Fibroblast of villous mesenchyme (primary cell): ENCODE results near the gene RNF214. TPM values are rescaled to one million over a fixed set of nuclear protein-coding genes. Genes with fewer than 3 reads are reported as not detected.

Experiments used
- DNase-seq: peaks from one replicate; pipeline ENCODE4 v3.0.0-alpha.2; 2010; ENCODE audit warnings: low read depth
- H3K4me3 ChIP-seq: 2 replicates; pipeline ENCODE4 v1.5.1; 2011; ENCODE audit warnings: low read depth, mild to moderate bottlenecking, low read length
- total RNA-seq: library from RNA; depleted of rRNA; stranded (reverse); fragments of >200 nt; gene quantifications from 2 replicates; pipeline ENCODE4 v1.2.3, GENCODE V29; 2012
- TF ChIP-seq, protein P1 (sequence below): IDR thresholded peaks from 2 replicates; pipeline ENCODE4 v1.5.1; 2012; ENCODE audit warnings: low read depth, mild to moderate bottlenecking, low read length; ENCODE audit not compliant: insufficient read depth

The RNF214 gene
- total RNA-seq, 1 donor = 14.2 TPM

- H3K4me3 ChIP-seq = no peak overlapping the region
- TF ChIP-seq, protein P1, sequence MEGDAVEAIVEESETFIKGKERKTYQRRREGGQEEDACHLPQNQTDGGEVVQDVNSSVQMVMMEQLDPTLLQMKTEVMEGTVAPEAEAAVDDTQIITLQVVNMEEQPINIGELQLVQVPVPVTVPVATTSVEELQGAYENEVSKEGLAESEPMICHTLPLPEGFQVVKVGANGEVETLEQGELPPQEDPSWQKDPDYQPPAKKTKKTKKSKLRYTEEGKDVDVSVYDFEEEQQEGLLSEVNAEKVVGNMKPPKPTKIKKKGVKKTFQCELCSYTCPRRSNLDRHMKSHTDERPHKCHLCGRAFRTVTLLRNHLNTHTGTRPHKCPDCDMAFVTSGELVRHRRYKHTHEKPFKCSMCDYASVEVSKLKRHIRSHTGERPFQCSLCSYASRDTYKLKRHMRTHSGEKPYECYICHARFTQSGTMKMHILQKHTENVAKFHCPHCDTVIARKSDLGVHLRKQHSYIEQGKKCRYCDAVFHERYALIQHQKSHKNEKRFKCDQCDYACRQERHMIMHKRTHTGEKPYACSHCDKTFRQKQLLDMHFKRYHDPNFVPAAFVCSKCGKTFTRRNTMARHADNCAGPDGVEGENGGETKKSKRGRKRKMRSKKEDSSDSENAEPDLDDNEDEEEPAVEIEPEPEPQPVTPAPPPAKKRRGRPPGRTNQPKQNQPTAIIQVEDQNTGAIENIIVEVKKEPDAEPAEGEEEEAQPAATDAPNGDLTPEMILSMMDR = no peak
- peak; percentile 61 for DNase-seq
These were observed 67.8 kb downstream of the RNF214 start for GRCh38 chr11:117300283-117300663.

DNA sequence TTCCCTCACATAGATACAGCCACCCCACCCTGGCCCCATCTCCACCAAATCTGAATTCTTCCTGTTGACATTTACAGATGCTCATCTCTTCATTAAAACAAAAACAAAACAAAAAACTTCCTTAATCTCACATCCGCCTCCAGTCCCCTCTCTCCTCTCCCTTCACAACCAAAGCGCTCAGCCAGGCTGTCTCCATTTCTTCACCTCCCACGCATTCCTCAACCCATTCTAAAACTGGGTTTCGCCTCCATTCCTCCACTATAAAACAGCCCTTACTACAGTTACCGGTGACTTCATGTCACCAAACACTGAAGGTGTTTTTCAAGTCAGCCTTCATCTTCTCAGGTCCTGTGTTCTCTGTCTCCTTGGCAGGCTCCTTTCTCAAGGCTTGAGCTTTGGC lies 68.3 kb downstream of the RNF214 start:
- TF ChIP-seq, protein P1 = no peak
- peak; percentile 45 for DNase-seq
- no peak overlapping the region for H3K4me3 ChIP-seq

DNA sequence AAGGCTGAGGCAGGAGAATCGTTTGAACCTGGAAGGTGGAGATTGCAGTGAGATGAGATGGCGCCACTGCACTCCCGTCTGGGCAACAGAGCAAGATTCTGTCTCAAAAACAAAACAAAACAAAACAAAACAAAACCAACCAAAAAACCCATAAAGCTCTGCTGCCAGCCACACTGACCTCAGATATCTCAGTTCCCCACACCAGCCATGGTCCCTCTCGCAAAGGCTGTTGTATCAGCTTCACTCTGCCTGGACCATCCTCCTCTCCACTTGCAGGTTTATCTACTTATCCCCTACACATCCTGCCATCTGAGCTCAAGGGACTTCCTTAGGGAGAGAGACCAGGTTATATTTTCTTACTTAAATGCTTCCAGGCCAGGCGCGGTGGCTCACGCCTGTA lies 69.8 kb downstream of the RNF214 start:
- no peak overlapping the region for H3K4me3 ChIP-seq
- TF ChIP-seq, protein P1 = no peak
- no peak for DNase-seq

DNA sequence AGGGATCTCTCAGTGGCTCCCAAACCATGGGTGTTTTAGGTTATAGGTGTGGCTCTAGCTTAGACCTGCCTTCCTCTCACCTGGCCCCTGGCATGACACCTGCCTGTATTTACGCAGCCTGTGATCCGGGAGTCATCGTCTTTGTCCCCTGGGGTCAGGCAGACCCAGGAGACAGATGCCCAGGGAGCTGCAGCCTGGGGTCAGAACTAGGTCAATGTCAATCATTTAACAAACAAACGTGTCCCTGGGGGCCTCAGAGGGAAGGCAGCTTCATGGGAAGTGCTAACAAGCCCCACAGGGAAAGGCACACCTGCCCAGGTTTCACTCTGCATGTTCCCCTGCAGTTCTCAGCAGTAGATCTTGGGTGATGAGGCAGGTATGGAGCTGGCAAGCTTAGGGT lies 70.6 kb downstream of the RNF214 start:
- H3K4me3 ChIP-seq = no peak overlapping the region
- TF ChIP-seq, protein P1 = no peak
- no peak for DNase-seq

GRCh38 chr11:117303646-117304315 lies 71.3 kb downstream of the RNF214 start:
- no peak for DNase-seq
- no peak overlapping the region for H3K4me3 ChIP-seq
- TF ChIP-seq, protein P1 = no peak

DNA sequence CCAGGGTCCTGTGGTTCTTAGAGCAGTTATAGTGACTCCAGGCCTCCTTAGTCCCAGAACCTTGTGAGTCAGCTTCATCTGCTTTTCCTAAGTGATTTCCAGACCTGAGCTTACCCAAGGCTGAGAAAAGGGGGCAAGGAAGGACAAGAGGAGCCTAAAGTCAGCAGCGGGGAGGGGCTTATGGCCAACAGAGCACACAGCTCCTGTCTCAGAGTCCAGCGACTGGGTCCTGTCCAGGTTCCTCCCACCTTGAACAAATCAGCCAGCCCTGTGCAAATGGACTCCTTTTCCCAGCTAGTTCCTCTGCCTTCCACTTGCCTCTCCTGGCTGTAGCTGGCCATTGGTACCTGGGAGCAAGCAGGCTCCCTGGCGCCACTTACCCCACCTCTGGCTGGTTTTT lies 72.7 kb downstream of the RNF214 start:
- TF ChIP-seq, protein P1 = no peak
- no peak for DNase-seq
- H3K4me3 ChIP-seq = no peak overlapping the region

DNA sequence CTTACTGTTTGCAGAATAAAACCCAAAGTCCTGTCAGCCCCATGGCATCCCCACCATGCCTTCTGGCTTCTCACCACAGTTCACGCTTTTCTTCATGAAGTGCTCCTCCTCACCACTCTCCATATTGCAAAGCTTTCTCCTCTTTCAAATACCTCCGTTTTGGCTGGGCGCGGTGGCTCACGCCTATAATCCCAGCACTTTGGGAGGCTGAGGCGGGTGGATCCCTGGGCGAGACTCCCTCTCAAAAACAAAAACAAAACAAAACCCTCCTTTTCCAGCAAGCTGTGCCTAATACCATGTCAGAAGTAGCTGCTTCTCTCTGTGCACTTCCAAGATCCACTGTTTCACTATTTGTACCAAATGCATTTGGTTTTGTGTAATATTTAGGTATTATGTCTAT lies 76.8 kb downstream of the RNF214 start:
- DNase-seq = no peak
- TF ChIP-seq, protein P1 = no peak
- H3K4me3 ChIP-seq = no peak overlapping the region
